Measurements from ENCODE around the gene CCDC175.

DNA sequence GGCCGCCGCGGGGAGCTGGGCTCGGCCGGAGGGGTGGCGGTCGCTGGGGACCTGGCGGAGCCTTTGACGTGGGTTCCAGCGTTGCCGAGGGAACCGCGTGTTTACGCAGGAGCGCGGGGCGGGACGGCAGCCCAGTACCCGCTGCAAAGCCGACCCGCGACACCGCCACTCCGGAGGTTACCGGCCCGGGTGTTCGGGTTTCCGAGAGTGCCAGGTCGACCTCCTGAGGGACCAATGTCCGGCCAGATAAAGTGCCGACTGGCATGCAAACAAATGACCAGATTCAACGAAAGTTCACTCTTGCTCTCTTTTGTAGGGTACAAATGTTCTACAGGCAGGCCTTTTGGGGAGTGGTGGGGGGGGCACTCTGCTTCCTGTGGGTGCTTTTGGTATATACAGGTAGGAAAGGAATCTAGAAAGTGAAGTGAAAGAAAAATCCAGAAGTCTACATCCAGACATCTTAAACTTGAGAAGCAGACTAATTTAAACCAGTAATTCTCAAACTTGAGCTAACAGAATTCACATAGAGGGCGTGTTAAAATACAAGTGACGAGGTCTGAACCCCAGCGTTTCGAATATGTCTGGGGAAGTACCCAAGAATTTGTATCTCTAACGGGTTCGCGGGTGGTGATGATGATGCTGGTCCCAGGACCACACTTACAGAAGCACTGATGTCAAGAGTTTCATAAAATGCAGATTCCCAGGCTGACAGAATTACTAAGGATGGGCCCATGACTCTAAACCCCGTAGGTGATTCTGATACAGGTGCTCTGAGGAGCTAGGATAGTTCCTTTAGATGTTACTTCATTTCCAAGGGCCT is 111.1 kb downstream of the CCDC175 start, which contains the start of gene GPR135:
- TF ChIP-seq EP300 (IDR thresholded peaks at IDR 0.05) (no peak), POLR2A (IDR thresholded peaks at IDR 0.05) (no peak)

All from upper lobe of left lung (tissue), 4 donors.